Measurements from ENCODE around the gene NUDCD3.

Gene NUDCD3

DNA sequence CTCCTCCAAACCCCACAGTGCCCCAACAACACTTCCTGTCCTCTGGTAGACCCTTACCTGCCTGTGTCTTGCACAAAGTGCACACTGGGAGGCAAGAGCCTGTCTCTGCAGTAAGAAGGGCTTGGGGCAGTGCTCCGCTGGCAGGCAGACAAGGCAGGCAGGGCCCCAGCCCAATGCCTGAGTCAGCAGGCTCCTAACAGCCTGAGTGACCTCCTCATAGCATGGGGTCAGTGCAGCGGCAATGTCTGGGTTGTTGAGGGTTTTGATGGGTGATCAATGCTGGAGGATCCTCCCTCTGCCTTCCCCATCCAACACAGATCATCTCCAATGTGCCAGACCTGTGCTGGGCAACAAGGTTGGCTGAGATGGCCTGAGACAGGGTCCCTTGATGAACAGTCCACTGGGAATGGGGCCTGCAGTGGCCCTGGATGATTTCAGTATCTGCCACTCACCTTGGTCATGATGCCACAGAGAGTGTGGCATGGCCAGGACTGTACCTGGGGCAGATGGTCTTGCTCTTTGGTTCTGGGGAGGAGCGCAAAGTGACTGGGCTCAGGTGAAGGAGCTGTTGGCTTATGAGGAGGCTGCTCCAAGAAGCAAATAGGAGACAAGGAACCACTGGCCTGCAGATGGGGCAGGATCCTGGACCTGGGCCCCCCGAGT is 109.5 kb downstream of the NUDCD3 start:
- no peak for DNase-seq

DNA sequence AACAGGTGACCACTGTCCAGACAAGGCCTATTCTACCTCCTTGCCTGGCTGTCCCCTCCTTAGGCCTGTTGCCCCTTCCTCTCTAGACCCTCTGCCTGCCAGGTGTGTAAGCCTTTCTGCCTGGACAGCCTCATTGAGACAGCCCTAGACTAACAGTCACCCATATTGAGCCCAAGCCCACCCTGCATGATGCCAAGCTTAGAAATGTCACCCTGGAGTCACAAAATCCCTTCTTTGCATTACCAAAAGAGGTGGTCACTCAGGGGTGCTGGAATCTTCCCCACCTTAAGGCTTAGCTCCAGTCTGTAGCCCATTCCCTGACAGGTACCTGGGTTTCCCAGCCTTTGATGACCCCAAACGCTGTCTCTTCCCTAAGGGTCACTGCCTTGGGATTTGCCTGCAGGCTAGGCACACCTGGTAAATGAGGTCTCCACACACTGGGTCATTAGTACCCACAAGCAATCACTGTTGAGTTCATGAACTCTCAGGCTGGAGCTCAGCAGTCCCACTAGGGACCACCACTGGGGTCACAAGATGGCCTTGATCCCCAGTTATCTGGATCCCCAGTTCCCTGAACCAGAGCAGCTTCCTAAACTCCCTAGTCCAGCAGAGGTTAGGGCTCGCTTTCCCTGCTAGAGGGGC is 110.1 kb downstream of the NUDCD3 start:
- DNase-seq = no peak

DNA sequence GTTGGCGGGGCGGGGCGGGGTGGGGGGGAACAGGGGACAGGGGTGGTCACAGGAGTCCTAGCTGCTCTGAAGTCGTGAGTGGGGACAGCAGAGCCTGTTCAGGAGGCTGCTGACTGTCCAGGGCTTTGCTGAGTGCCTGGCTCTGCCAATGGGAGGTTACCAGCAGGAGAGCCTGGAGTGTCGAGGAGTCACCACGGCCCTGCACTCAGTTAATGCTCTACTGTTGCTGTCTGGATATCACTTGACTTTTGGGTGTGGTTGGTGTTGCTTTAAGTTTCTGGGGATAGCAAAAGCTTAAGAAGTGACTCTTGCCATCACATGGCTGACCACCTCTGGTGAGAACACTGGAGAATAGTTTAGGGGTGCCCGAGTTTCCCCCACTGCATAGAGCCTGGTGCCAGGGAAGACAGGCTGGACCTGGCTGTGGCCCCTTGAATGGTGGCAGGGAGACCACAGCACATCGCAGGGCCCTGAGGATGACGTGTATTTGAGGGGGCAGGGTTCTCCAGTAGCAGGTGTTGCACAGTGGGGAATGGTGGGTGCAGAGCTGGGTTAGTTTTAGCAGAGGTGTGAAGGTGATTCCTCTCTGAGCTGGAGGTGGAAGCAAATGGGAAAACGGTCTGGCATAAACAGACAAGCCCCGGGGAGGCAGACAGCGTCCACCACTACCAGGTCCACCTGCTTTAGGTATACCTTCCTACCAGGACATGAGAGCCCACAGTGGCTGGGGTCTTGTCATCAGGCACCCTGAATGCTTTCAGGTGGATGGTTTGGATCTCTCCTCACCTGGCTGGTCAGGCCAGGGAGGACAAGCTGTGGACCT is 110.9 kb downstream of the NUDCD3 start:
- DNase-seq = peak; percentile 43

DNA sequence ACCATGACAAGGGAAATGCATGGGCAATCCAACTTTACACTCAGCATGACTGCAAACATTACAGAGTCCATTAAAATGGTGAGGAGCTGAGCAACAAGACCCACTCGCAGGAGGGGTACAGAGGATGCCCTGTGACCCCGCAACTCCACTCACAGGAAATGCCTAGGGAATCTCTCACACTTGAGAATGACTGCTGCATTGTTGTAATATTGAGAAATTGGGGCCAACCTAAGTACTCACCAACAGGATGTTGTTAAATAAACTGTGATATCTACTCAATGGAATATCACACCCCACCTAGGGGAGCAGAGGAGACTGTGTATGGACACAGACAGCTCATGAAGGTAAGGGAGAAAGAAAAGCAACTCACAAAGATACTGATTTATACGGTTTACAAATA is 111.7 kb downstream of the NUDCD3 start:
- DNase-seq = no peak

DNA sequence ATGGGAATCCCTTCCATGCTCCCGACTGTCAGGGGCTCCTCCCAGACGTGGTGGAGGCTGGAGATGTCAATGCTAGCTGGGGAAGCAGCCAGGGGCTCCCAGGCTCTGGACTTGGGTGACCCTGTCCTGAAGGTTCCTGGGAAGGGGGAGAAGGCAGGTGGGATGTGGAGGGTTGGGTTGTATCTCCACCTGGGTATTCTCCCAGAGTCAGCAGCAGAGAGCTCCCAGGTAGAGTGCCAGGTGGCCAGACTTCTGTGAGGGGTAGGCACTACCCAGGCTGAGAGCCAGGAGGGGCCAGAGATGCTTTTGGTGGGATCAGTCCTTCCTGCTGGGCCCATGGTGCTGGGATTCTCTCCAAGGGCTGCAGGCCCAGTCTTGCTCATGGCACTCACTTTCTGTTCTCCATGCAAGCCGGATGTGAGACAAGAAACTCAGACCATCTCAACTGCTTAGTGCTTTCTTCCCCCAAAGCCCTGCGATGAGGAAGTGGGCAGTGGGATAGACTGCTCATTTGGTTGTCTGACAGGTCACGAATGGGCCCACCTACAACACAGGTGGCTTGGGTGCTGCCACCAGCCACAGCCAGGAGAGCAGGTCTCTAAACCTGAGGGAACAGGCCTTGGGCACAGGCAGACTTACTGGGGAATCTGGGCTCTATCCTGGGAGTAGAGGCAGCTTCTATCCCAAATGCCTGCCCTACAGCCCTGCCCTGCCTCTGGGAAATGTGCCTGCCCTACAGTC is 112.6 kb downstream of the NUDCD3 start:
- no peak for DNase-seq

DNA sequence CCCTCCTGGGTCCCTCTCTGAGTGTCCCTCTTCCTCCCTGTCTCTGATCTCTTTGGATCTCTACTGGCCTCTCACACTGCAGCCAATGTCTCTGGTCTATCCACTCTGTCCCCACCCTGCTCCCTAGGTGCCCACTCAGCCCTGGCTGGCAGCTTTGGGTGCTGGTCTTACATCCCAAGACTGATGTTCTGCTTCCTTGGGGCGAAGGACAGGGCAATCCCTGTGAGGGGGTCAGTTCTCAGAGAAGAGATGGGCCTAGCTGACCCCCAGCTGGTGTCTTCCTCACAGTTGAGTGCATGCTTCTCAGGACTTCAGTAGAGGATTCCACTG is 113.4 kb downstream of the NUDCD3 start:
- no peak for DNase-seq

DNA sequence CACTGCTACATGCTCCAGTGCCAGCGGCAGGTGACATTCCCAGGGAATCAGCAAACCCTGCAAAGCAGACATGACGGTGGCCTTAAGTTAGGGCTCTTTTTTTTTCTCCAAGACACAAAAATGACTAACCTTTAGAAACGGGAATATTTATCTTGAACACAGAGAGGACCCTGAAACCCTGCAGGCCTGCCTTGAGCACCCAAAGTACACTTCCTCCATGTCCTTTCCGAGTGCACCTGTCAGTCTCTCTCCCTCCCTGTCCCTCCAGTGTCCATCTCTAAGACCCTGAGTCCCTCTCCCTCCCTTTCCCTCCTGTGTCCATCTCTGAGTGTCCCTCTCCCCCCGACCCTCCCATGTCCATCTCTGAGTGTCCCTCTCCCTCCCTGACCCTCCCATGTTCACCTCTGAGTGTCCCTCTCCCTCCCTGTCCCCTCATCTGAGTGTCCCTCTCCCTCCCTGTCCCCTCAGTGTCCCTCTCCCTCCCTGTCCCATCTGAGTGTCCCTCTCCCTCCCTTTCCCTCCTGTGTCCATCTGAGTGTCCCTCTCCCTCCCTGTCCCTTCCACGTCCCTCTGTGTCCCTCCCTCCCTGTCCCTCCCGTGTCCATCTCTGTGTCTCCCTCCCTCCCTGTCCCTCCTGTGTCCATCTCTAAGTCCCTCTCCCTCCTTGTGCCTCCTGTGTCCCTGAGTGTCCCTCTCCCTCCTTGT is 113.9 kb downstream of the NUDCD3 start:
- no peak for DNase-seq

DNA sequence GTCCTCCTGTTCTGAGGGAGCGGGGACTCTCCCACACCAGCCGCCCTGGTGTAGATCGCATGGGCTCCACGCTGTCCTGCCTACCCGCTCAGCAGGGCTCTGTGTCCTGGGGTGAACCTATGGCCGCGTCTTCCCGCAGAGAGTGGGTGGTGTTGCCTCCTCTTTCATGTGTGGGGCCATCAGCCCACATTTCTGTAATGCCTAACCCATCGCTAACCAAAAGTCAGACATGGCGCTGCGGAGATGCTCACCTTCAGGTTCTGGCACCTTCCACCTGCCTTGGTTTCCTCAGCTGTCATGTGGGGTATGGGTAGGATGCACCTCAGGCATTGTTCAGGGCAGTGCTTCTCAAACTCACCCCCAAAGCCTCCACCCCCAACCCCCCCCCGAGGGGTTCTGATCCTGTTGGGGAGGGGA is 114.5 kb downstream of the NUDCD3 start:
- DNase-seq = no peak

DNA sequence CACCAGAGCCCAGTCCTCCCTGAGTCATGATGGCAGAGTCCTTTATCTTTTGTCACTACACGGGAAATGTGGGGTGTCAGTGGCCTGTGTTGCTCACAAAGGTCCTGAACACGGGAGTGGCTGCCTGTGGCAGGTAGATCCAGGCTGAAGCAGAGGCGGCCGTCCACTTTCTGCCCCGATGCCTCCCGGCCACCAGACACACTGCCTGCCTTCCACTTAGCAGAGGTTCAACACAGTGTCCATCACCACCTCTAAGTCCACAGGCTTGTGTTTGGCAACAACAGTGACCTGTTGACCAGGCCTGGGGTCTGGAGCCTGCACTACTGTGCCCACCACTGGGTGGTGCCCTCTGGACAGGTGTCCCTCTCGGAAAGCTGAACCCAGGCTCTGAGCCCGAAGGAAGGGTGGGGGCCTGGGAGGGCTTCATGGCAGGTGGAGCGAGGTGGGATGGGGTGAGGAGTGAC is 115.2 kb downstream of the NUDCD3 start:
- no peak for DNase-seq

DNA sequence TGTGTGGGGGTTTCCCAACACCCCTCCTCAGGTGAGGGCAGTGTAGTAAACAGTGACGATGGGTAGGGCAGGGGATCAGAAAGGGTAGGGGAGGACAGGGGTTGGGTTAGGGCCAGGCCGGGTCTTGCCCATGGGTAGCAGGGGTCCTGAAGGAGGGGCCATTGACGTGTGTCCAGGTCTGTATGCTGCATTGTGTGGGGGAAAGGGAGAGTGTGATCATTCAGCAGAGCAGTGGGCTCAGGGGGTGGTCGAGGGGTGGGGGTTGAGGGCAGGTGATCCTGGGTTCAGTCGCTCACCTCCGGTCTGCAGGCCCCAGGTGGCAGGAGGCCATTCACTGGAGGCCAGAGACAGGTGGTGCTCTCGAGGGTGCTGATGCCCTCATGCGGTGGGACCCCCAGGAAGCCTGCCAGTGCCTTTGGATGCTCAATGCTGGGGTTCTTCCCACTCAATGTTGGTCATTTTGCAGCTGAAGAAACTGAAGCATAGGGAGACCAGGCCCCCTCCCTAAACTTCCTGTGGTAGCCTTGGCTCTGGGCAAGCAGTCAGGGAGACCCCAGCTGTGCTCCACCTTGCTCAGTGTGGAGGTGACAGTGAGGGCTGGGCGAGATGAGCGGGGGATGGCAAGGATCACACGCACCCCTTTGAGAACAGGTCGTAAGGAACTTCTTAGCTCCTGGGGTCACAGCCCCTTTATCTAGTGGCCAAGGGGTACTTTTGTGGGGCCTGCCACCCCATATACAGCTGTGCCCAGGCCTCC is 116.3 kb downstream of the NUDCD3 start:
- DNase-seq = no peak

DNA sequence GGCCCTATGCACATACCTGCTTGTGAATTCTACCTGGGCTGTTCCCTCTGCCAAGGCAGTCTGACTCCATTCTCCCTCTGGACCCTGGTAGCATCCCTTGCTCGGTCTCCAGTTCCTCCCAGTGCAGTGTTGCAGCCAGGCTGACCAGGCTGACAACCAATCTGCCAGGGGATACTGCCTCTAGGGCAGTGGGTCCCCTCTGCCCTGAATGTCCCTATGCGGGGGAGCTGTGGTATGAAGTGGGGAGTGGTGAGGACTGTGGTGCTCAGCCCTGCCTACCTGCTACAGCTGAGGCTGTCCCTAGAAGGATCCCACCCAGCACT is 117.1 kb downstream of the NUDCD3 start:
- no peak for DNase-seq

DNA sequence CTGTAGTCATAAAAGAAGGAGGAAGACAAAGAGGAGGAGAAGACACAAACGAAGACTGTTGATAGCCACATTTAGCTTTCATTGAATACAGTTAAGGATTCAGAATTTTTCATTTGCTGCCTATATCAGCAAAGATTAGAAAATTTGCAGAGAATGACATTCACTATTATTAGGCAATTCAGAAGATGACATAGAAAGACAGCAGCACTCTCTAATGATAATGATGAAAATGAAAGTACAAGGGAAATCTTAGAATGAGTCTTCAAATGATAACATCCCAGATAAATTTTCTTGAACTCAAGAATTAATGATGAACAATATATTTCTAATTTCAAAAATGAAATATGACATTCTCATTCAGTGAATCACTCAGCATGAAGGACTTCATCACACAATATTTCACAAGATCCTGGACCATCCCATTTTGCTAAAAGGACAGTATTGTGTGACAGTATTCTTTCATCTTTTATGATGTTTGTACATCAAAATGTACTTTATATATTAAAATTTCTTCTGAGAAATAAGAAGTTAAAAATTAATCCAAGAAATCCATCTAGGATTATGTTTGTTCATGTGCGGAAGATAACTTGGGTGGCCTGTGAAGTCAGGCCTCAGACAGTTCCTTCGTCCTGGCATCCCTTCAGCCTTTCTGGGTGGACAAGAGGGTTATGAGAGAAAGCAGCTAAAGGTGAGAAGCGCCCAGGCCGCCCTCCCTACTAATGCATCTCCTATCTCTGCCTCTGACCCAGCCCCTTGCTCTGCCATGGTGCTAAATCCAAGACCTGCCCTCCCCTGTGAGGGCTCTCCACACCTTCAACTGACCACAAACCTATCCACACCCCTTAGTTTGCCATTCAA is 117.7 kb downstream of the NUDCD3 start:
- DNase-seq = no peak

DNA sequence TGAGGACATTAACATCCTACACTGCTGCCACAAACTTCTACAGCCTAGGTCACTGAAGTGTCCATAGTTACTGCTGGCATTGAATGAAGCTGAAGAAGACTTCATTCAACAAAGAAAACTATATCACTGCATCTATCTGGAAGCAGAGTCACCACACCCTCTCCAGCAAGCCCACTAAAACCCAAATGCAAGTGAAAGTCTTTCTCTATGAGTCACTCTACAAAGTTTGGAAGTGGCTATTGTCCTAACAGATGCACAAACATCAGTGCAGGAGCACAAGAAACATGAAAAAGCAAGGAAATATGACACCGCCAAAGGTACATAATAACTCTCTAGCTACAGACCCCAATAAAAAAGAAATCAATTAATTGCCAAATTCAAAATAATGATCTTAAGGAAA is 121.6 kb downstream of the NUDCD3 start:
- no peak for DNase-seq

DNA sequence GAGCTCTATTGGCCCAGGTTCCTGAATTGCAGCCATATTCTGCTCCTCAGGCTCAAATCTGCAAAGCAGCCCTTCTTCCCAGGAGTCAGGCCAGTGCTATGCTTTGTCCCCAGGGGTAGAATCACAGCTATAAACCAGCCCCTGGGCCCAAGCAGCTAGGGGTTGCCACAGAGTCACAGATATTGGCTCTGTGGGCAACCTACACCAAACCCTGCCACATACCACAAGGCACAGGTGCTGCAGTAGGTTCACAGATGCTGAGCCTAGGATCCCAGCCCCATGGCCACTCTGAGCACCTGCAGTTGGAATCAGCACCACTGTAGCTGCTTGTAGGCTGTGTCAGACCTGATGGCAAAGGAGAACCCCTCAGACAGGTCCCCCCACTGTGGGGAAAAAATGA is 122.0 kb downstream of the NUDCD3 start:
- DNase-seq = no peak

DNA sequence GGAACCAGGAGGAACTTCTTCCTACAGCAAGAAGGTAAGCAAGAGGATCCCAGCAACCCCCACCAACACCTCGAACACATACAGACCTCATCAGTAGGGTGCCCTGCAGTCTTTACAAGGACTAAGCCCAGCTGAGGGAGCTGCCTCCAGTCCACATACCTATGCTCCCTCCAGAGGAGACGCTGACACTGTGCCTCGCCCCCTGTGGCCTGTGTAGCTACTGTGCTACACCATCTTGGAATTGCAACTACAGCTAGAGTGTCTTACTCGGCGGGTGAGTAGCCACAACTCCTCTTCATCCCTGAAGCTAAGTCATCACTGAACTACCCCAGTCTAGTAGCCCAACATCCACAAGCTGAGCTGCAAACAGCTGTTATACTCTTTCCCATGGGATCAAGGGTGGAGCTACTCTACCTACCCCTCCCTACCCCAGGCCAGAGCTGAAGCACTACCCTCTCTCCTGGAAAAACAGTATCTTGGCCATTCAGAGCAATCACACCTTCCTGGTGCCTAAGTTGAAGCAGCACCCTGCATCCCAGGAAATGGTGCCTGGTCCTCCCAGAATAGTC is 122.9 kb downstream of the NUDCD3 start:
- no peak for DNase-seq

DNA sequence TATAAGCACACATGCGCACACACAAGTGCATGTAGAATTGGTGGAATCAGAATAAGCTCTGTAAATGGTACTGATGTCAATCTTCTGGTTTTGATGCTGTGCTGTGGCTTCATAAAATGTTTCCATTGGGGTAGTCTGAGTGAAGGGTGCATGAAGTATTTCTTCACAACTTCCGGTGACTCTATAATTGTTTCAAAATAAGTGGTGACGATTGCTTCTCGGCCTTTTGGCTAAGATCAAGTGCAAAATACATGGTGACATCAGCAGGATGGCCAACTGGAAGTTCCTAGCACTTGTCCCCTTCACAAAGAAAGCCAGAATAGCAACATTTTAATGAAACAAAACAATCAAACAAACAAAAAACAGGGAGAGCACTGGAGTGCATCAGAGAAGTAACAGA is 123.5 kb downstream of the NUDCD3 start:
- DNase-seq = no peak

DNA sequence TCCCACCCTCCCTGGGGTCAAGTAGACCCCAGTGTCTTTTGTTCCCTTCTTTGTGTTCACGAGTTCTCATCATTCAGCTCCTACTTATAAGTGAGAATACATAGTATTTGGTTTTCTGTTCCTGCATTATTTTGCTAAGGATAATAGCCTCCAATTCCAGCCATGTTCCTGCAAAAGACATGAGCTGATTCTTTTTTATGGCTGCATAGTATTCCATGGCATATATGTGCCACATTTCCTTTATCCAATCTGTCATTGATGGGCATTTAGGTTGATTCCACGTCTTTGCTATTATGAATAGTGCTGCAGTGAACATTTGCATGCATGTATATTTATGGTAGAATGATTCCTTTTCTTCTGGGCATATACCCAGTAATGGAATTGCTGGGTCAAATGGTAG is 136.8 kb downstream of the NUDCD3 start:
- DNase-seq = no peak

DNA sequence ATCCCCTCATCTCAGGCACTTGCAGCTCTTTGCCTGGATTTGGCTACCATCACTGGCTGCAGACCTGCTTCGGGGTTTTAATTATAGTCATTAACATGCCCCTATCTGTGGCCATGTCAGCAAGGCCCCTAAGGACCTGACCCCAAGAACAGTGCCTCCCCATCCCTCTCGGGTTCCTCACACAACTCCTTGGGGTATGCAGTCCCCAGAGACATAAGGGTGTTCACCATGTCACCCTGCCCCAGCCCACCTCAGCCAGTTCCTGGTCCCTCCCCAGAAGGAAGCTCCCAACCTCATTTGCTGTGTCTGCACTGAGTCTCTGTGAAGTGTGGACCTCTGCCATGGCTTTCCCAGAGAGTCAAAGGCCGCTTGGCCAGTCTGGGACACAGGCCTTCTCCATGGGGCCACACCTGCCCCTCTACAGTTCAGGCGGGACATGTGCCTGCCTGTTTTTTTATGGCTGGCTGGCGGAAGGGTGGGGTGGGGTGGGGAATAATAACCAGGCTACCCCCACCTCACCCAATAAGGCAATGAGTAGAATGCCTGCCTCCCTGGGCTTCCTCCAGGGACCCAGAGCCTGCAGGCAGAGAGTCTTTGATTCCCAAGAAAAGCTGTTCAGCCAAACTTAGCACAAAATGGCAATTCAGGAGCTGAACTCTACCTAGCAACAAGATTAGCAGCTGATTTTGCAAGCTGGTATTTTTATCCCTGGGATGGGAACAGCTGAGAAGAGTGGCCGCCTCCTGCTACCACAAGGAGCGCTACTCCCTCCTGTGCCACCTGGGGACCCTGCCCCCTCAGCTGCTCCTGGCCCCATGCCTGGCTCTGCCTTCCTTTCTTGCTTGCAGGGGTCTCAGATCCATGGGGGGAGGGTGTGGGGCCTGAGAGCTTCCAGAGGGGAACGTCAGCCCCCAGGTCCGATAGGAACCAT is 141.3 kb downstream of the NUDCD3 start:
- no peak for DNase-seq

DNA sequence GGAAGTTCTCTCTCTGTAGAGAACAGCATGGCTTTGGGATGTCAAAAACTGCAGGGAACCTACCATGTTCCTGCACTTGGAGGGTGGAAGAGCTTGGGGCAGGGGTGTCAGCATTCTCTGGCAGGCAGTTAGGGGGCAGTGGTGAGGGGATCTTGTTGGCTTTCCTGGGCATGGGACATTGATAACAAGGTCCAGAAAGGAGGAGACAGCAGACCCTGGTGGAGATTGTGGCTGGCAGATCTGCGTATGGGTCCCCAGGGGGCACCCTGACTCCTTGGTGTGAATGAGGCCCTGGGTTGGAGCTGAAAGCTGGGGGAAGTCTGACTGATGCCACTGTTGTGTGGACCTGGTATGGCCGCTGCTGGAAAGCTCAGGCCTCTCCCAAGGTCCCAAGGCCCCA is 142.2 kb downstream of the NUDCD3 start:
- DNase-seq = peak; percentile 69
